Stimulated activated CD4-positive, alpha-beta T cell treated with anti-CD3 and anti-CD28 coated beads, Interleukin-12 subunit alpha, Interleukin-12 subunit beta, amount 100 ng/mL, for 24 hours (primary cell): ENCODE results near the gene TMPRSS11D.

ENCODE experiments used
- DNase-seq, 2 experiments: peaks; one replicate each; pipeline ENCODE4 v3.0.0-alpha.2; 2020; ENCODE audit warnings: low read depth in 2 of 2

TMPRSS11D gene, protein sequence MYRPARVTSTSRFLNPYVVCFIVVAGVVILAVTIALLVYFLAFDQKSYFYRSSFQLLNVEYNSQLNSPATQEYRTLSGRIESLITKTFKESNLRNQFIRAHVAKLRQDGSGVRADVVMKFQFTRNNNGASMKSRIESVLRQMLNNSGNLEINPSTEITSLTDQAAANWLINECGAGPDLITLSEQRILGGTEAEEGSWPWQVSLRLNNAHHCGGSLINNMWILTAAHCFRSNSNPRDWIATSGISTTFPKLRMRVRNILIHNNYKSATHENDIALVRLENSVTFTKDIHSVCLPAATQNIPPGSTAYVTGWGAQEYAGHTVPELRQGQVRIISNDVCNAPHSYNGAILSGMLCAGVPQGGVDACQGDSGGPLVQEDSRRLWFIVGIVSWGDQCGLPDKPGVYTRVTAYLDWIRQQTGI

GRCh38 chr4:67883902-67884301 is at the start of gene TMPRSS11D:
TSS of gene TMPRSS11D (minus strand) at chr4:67884002. CDS start at chr4:67883933, 69 bp downstream.
- no peak for DNase-seq

GRCh38 chr4:67933038-67933437 is 49.2 kb upstream of the TMPRSS11D start:
- no peak for DNase-seq

DNA sequence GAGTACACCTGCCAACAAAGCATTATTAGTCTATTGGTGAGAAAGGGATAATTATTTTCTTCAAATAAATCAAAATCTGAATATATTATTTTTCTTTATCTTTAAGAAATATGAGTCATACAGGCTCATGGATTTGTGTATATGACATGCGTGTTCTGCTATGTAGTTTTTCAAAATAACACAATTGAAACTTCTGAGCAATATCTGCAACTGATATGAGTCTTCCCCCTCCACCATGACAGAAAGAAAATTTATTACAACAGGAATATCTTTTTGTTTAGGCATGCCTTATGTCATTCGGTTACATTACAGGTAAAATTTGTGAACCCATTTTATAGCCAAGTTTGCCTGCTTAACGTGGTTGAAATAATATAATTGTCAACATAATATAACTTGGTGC is 47.5 kb upstream of the TMPRSS11D start:
- DNase-seq, result no peak

DNA sequence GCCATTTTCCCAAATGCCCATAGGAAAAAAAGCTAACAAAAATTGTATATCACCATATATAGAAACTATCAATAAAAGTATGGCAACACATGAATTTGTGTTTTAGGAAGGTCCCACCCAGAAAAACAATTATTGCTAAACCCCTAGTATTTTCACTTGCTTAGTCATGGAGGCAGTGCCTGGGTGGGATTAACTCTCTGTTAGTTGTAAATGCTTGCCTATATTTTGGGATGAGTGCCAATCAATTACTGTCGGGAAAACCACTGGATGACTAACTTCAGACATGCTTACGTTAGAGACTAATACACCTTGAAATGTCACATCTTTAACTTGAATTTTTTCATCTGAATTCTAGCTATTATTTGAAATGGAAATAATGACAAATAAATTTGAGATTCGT is 45.6 kb upstream of the TMPRSS11D start:
- no peak for DNase-seq

DNA sequence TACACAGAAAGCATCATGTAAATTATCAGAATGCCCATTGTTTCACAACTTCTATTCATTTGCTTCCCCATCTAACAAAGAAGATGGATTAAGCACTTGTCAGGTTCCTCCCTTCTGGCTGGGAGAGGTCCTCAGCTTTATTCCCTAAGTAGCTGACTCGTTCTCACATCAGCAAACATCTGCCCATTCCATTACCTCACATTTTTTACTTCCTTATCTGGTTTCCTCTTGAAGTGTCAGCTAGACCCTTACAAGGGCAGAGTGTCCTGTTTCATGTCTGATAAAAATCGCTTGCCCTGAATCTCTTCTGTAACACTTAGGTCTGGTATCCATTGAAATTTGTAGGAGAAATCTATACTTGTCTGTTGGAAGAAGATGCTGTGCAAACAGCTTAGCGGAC is 44.7 kb upstream of the TMPRSS11D start:
- DNase-seq, result no peak

- DNase-seq, result no peak
Observed at GRCh38 chr4:67927251-67927650, 43.4 kb upstream of the TMPRSS11D start.

- no peak for DNase-seq
Observed at GRCh38 chr4:67926485-67926884, 42.7 kb upstream of the TMPRSS11D start.

GRCh38 chr4:67922697-67923096 is 38.9 kb upstream of the TMPRSS11D start:
- no peak for DNase-seq

DNA sequence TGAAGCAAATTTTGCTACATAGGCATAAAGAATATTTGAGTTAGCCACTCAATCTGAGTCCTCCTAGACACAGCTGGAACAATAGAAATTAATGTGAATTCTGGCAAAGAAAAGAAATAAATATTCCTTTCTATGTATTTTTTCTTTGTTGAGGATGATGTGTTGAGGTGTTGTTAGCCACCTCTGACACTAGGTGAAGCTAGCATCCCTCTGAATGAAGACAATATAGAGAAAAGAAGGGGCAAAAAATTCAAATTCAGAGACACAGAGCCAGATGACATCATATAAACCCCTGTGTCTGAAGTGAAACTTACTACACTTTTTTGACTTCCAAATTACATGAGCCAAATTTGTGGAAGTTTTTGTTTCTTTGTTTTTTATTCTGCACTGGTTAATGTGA is 34.6 kb upstream of the TMPRSS11D start:
- no peak for DNase-seq

DNA sequence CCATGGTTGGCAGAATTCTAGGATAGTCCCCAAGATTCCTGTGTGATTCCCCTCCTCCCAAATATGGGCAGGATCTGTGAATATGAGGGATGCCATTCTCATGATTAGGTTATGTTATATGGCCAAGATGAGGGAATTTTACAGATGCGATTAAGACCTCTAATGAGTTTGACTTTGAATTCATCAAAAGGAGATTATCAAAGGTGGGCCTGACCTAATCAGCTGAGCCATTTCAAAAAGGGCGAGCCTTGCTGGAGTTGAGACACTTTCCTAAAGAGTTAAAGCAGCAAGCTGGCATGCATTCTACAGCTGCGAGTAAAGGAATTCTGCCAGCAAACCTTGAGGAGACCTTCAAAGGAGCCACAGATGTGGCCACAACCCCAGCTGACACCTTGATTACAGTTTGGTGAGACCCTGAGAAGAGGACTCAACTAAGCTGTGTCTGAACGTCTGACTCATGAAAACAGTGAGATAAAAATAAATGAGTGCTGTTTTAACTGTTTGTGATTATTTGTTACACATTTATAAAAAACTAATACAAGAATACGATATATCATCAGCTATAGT is 31.7 kb upstream of the TMPRSS11D start:
- no peak for DNase-seq

DNA sequence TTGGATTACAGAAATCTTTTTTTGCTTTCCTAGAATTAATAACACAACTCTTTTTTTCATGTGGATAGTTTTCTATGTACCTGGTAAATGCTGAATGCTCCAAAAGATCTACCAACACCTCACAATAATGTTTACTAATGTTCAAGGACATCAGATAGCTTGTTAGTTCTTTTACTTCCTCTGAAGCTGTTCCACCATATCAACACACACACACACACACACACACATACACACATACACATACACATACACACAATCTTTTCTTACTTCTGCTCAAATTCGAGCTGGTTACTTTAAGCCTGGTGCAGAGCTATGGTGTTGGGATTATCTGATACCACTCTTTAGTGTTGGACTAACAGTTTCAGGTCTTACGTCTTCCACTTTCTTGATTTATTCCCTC is 28.3 kb upstream of the TMPRSS11D start:
- DNase-seq, result no peak

GRCh38 chr4:67911638-67912037 is 27.8 kb upstream of the TMPRSS11D start:
- no peak for DNase-seq

DNA sequence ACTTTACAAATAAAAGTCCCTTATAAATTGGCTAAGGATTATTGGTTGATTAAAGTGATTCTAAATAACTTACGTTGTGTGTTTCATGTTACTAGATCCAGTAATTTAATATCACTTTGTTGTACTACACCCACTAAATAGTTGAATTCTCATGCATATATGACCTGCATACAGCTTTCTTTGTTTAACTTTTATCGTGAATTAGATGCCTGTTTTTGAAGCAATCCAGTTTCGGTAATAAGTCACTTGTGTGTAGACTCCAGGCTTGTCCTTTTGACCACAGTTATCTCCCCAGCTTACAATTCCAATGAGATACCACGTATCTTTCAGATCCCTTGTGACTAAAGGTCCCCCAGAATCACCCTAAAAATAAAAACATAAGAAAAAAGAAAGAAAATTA is 27.3 kb upstream of the TMPRSS11D start:
- DNase-seq, result no peak

DNA sequence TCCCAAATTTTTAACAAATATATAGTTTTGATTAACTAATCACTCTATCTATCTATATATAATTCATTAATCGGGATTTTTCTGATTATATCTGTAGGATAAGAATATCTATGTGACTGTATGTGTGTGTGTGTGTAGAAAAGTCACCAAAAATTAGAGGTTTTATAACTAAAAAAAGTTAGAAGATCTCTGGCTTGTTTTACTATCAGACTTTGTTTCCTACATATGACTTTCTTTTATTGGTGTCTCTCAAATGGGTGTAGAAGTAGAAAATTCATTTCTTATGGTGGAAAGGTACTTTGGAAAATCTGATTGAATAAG is 26.7 kb upstream of the TMPRSS11D start:
- DNase-seq, result no peak

- no peak for DNase-seq
Observed at GRCh38 chr4:67909905-67910584, 26.2 kb upstream of the TMPRSS11D start.

DNA sequence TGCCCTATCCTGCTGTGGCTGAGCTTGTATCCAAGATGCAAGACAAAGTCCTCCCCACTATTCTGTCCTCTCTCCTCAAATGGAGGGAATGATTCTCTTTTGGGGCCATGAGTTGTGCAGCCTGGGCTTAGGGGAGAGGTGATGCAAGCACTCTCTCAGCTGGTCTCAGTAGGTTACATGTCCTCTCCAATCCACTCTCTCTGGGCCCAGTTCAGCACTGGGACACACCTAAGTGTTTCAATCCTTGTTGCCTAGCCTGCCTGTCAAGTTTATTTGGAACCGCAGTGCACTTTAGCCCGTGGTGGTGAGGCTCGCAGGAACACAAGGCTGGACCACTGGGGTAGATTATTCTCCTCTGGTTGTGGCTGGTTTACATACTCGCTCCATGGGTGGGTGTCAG is 23.8 kb upstream of the TMPRSS11D start:
- no peak for DNase-seq

GRCh38 chr4:67899096-67899495 is 15.3 kb upstream of the TMPRSS11D start:
- DNase-seq, result no peak

DNA sequence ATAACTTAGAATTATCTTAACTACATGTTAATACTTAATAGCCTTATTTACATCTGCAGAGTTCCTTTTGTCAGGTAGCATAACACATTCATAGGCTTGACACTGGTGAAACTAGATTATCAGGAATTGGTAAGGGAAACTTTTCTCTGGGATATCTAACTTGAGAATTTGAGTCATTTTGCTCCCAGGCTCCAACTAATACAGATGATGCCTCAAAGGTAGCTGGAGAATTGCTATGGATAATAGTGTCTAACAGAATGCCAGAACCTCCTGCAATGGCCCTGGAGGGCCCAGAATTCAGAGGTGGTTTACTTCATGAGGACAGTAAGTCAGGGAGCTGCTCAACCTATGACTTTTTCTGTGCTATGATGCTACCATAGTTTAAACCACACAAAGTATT is 13.9 kb upstream of the TMPRSS11D start:
- DNase-seq, result no peak

GRCh38 chr4:67896421-67897065 is 12.7 kb upstream of the TMPRSS11D start:
- DNase-seq, result no peak

DNA sequence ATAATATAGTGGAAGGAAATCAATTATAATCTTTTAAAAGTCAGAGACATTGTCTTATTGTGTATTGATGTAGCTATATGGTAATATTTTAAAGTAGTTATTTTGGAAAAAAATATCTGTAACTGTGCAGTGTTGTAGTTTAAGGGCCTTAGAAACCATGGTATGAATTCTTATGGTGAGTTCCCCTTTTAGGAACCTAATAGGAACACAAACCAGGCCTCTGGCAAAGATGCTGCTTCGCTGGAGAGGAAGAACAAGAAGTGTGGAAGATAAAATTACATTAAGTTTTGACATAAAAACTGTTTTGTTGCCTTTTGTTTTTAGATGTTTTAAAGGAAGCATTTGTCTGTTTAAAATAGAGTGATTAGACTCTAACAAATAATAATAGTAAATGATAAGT is 10.9 kb upstream of the TMPRSS11D start:
- no peak for DNase-seq

DNA sequence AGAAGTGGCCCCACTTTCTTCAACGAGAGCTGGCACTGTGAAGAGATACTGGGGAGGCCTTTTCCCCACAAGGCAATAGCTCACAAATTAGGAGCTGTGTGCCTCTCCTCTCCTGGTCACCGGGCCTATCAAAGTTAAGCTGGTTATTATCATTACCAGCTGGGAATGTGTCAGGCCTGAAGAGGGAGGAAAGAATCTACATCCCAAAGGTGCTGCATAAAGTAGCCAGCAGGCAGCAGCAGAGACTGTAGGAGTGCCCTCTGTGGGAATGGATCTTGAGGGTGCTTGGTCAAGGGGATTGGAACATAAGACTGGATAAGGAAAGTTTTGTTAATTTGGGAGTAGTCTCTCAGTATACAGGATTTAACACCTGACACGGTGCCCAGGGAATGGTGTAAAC is 9.1 kb upstream of the TMPRSS11D start:
- DNase-seq, result no peak

DNA sequence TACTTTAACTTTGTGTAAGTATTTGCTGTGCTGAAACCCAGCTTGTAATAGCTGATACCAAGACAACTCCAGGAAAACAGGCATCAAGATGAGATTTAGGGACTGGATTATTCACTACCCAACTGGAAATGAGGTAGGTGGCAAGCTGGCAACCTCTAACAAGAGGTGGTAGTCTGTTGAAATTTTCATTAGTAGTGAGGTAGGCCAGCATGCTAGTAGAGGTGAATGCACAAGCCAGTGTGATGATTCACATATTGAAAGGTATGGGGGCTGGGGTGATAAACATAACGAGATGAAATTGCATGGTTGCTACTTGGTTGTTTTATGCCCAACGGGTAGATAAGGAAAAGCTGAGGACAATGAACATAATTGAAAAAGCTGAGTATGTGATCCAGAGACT is 8.5 kb upstream of the TMPRSS11D start:
- DNase-seq, result no peak

- DNase-seq, result no peak
Observed at GRCh38 chr4:67891645-67892044, 7.8 kb upstream of the TMPRSS11D start.
